ENCODE data around the gene PDCL3. TPM values are rescaled to one million over a fixed set of nuclear protein-coding genes. Genes with fewer than 3 reads are reported as not detected.
A peak's percentile ranks its signal among the peaks of the same experiment; 100 is the strongest.

The PDCL3 gene
- total and polyA plus RNA-seq, 12 donors, result 9.6 to 51.3 (median 17.9) TPM

DNA sequence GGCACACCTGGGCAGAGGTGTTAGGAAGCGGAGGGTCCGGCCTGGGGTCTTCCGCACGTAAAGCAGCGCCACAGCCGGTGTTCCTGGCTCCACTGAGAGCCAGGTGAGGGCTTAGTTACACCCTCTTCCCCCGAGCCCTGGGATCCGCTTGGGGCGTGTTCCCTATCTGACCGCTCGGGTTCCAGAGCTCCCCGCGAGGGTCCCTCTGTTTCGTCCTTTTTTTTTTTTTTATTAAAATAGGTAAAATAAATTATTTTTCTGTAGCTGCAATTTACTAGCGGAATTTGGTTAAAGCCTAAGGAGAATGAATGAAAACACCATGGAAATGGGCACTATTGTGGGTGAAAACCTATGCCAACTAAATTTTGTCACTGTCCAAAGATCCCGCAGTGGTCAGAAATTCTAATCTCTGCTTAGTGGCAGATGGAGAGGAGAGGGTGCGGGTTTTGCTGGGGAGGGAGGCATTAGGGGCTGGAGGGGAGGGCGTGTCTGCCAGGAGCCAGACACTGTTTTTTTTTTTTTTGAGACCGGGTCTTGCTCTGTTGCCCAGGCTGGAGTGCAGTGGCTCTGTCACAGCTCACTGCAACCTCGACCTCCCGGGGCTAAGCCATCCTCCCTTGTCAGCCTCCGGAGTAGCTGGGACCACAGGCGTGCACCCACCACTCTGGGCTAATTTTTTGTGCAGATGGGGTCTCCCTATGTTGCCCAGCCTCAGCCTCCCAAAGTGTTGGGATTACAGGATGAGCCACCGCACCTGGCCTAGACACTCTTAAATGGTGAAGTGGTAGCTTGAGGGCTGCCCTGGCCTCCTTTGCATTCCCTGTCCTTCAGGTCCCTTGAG is 834 bp downstream of the PDCL3 start:
- Histone ChIP-seq H3K4me3 (peak overlapping the region in 3 of 4 donors; percentile 30 to 97 (median 60)), H3K27ac (peak overlapping the region in 4 of 5 donors; percentile 83 to 95 (median 95)), H3K36me3 (replicated peaks in 1 of 2) (peaks cover 0 to 12% of the 10 kb centered on the region in 2 donors), H3K4me1 (replicated peaks in 1 of 2) (peaks cover 0 to 8% of the 10 kb centered on the region in 2 donors), H3K27me3 (no peaks in the 10 kb centered on the region), H3K9me3 (replicated peaks in 1 of 3) (no peaks in the 10 kb centered on the region)
- DNase-seq, result peak in 4 of 7 donors; percentile 18 to 54 (median 22)
- intact Hi-C loops (cut with DNase I), result loop anchor here in 1 of 2 donors (10.0 kb wide), 1 partner anchor 149 kb away; the partner anchor contains the start of gene CHST10
- TF ChIP-seq, protein P1, sequence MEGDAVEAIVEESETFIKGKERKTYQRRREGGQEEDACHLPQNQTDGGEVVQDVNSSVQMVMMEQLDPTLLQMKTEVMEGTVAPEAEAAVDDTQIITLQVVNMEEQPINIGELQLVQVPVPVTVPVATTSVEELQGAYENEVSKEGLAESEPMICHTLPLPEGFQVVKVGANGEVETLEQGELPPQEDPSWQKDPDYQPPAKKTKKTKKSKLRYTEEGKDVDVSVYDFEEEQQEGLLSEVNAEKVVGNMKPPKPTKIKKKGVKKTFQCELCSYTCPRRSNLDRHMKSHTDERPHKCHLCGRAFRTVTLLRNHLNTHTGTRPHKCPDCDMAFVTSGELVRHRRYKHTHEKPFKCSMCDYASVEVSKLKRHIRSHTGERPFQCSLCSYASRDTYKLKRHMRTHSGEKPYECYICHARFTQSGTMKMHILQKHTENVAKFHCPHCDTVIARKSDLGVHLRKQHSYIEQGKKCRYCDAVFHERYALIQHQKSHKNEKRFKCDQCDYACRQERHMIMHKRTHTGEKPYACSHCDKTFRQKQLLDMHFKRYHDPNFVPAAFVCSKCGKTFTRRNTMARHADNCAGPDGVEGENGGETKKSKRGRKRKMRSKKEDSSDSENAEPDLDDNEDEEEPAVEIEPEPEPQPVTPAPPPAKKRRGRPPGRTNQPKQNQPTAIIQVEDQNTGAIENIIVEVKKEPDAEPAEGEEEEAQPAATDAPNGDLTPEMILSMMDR (IDR thresholded peaks at IDR 0.05), result peak in 1 of 6 experiments; percentile 16
- TF ChIP-seq POLR2A (IDR thresholded peaks at IDR 0.05), result no peak
- WGBS, 4 donors, result 22 to 24% (median 23%) methylated on average over 23 to 24 of the region's 24 CpGs

DNA sequence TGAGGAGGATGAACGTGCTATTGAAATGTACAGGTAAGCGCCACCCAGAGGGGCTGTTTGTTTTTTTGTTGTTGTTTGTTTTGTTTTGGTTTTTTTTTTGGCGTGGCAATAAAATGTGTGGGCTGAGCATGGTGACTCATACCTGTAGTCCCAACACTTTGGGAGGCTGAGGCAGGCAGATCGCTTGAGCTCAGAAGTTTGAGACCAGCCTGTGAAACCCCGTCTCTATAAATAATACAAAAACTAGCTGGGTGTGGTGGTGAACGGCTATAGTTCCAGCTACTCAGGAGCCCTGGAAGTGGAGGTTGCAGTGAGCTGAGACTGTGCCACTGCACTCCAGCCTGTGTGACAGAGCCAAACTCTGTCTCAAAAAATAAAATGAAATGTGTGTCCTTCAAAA is 6.2 kb downstream of the PDCL3 start:
- Histone ChIP-seq H3K4me1 (replicated peaks in 1 of 2) (peaks cover 0 to 2% of the 10 kb centered on the region in 2 donors), H3K9me3 (replicated peaks in 1 of 3) (no peaks in the 10 kb centered on the region), H3K36me3 (replicated peaks in 1 of 2) (peaks cover 0 to 48% of the 10 kb centered on the region in 2 donors), H3K4me3 (no peak overlapping the region), H3K27me3 (no peaks in the 10 kb centered on the region), H3K27ac (no peak overlapping the region)
- TF ChIP-seq, protein P1 (IDR thresholded peaks at IDR 0.05), result no peak
- TF ChIP-seq POLR2A (IDR thresholded peaks at IDR 0.05), result no peak
- intact Hi-C loops (cut with DNase I), result loop anchor here in 1 of 2 donors (10.0 kb wide), 1 partner anchor 154 kb away; the partner anchor contains the start of gene CHST10
- WGBS, 4 donors, result 85 to 91% (median 90%) methylated on average over 6 of the region's 6 CpGs
- no peak for DNase-seq

DNA sequence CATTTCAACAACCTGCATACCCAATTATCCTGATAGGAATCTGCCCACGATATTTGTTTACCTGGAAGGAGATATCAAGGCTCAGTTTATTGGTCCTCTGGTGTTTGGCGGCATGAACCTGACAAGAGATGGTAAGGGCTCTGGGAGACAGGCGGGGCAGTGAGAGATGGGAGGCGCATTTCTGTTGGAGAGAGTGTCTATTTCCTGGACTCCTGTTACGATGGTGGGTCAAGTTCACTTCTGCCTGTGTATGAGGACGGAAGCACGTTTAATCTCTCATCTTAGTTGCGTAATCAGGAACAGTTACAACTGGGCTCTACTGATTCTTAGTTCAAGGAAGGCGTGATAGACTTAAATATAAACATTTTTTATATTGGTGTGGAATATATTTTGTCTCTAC is 8.9 kb downstream of the PDCL3 start:
- Histone ChIP-seq H3K4me3 (no peak overlapping the region), H3K9me3 (replicated peaks in 1 of 3) (no peaks in the 10 kb centered on the region), H3K36me3 (replicated peaks in 1 of 2) (peaks cover 0 to 46% of the 10 kb centered on the region in 2 donors), H3K27me3 (no peaks in the 10 kb centered on the region), H3K4me1 (replicated peaks in 1 of 2) (no peaks in the 10 kb centered on the region), H3K27ac (no peak overlapping the region)
- DNase-seq, result no peak
- 82 to 84% (median 83%) methylated on average over 9 of the region's 9 CpGs for WGBS, 4 donors
- TF ChIP-seq POLR2A (IDR thresholded peaks at IDR 0.05), result no peak
- TF ChIP-seq, protein P1 (IDR thresholded peaks at IDR 0.05), result no peak
- intact Hi-C loops (cut with DNase I), result no loop called here

- H3K4me3 ChIP-seq, result no peak overlapping the region
- TF ChIP-seq POLR2A (IDR thresholded peaks at IDR 0.05), result no peak
- TF ChIP-seq, protein P1 (IDR thresholded peaks at IDR 0.05), result no peak
- H3K4me1 ChIP-seq (replicated peaks in 1 of 2), result no peaks in the 10 kb centered on the region
- H3K36me3 ChIP-seq (replicated peaks in 1 of 2), result no peaks in the 10 kb centered on the region
- intact Hi-C loops (cut with DNase I), result no loop called here
- no peaks in the 10 kb centered on the region for H3K9me3 ChIP-seq (replicated peaks in 1 of 3)
- no peak overlapping the region for H3K27ac ChIP-seq
- H3K27me3 ChIP-seq, result no peaks in the 10 kb centered on the region
- 87 to 94% (median 90%) methylated on average over 3 of the region's 3 CpGs for WGBS, 4 donors
- DNase-seq, result no peak
These were observed 15.0 kb downstream of the PDCL3 start for GRCh38 chr2:100577777-100578176.
